ENCODE results near the gene AGFG2.
"Not testable (repeated sequence)": the region's sequence is repeated elsewhere in the genome, so short reads cannot be mapped to it uniquely, and the experiment has no call there.

AGFG2 gene

GRCh38 chr7:100553032-100553431, 14.0 kb downstream of the AGFG2 start:
- DNase-seq, result no peak

GRCh38 chr7:100555701-100556100, 16.7 kb downstream of the AGFG2 start:
- DNase-seq, result no peak

- no peak for DNase-seq
Measured at GRCh38 chr7:100556541-100556940, 17.5 kb downstream of the AGFG2 start.

- no peak for DNase-seq
Measured at GRCh38 chr7:100559127-100559526, 20.1 kb downstream of the AGFG2 start.

GRCh38 chr7:100561491-100562194, 22.6 kb downstream of the AGFG2 start:
- DNase-seq, result no peak

- no peak for DNase-seq
Measured at GRCh38 chr7:100562195-100563099, 23.4 kb downstream of the AGFG2 start.

- no peak for DNase-seq
Measured at GRCh38 chr7:100563100-100563564, 24.1 kb downstream of the AGFG2 start.

GRCh38 chr7:100563809-100564400, 24.9 kb downstream of the AGFG2 start:
- DNase-seq, result no peak

GRCh38 chr7:100564405-100564804, 25.4 kb downstream of the AGFG2 start:
- DNase-seq, result not testable (repeated sequence)

- no peak for DNase-seq
Measured at GRCh38 chr7:100565133-100565571, 26.1 kb downstream of the AGFG2 start.

GRCh38 chr7:100566018-100566531, 27.1 kb downstream of the AGFG2 start:
- DNase-seq, result no peak

- DNase-seq, result no peak
Measured at GRCh38 chr7:100567031-100567730, 28.2 kb downstream of the AGFG2 start.

- no peak for DNase-seq
Measured at GRCh38 chr7:100567751-100568175, 28.8 kb downstream of the AGFG2 start.

GRCh38 chr7:100568176-100568895, 29.3 kb downstream of the AGFG2 start:
- DNase-seq, result no peak

GRCh38 chr7:100568896-100569844, 30.2 kb downstream of the AGFG2 start:
- DNase-seq, result no peak

GRCh38 chr7:100570954-100571828, 32.2 kb downstream of the AGFG2 start:
- DNase-seq, result no peak

- DNase-seq, result no peak
Measured at GRCh38 chr7:100571829-100572116, 32.8 kb downstream of the AGFG2 start.

- DNase-seq, result no peak
Measured at GRCh38 chr7:100572281-100572948, 33.4 kb downstream of the AGFG2 start.

GRCh38 chr7:100572949-100573675, 34.1 kb downstream of the AGFG2 start:
- no peak for DNase-seq

Measured in KG1 (cell line).